MM.1S (cell line): ENCODE measurements around the gene RARG.

Source experiments
- DNase-seq: peaks from one replicate; pipeline ENCODE4 v3.0.0-alpha.2; 2015
- H2AFZ ChIP-seq: fragments of 300-600 bp; sonication (generic); 2 replicates; pipeline ENCODE4 v1.6.0; 2016; ENCODE audit warnings: antibody characterized with exemption, low read length
- H3F3A ChIP-seq: fragments of 300-600 bp; sonication (generic); 2 replicates; pipeline ENCODE4 v1.6.1; 2016; ENCODE audit warnings: mild to moderate bottlenecking, antibody characterized with exemption, low read length, moderate library complexity, mixed read lengths; ENCODE audit not compliant: insufficient read depth
- H3K27ac ChIP-seq: fragments of 300-600 bp; sonication (generic); 2 replicates; pipeline ENCODE4 v1.5.1; 2016; ENCODE audit warnings: mild to moderate bottlenecking, low read length
- H3K27me3 ChIP-seq: fragments of 300-600 bp; sonication (generic); replicated peaks from 2 replicates; pipeline ENCODE4 v1.6.0; 2016; ENCODE audit warnings: low read length; ENCODE audit not compliant: insufficient read depth
- H3K36me3 ChIP-seq: fragments of 300-600 bp; sonication (generic); replicated peaks from 2 replicates; pipeline ENCODE4 v1.6.1; 2016; ENCODE audit warnings: mild to moderate bottlenecking, low read length, mixed read lengths; ENCODE audit not compliant: insufficient read depth
- H3K4me1 ChIP-seq: fragments of 300-600 bp; sonication (generic); 2 replicates; pipeline ENCODE4 v1.6.1; 2016; ENCODE audit warnings: low read length, mixed read lengths
- H3K4me2 ChIP-seq: fragments of 300-600 bp; sonication (generic); 2 replicates; pipeline ENCODE4 v1.6.0; 2016; ENCODE audit warnings: low read depth, low read length
- H3K4me3 ChIP-seq: fragments of 300-600 bp; sonication (generic); 2 replicates; pipeline ENCODE4 v1.5.1; 2016; ENCODE audit warnings: low read length, mixed read lengths
- H3K79me2 ChIP-seq: fragments of 300-600 bp; sonication (generic); 2 replicates; pipeline ENCODE4 v1.6.1; 2016; ENCODE audit warnings: mixed run types, low read length, mixed read lengths
- H3K9ac ChIP-seq: fragments of 300-600 bp; sonication (generic); 2 replicates; pipeline ENCODE4 v1.6.1; 2016; ENCODE audit warnings: low read length, mixed read lengths
- H3K9me2 ChIP-seq: fragments of 300-600 bp; sonication (generic); replicated peaks from 2 replicates; pipeline ENCODE4 v1.6.1; 2016; ENCODE audit warnings: mild to moderate bottlenecking, low read length, mixed read lengths; ENCODE audit not compliant: insufficient read depth
- H3K9me3 ChIP-seq: fragments of 300-600 bp; sonication (generic); replicated peaks from 2 replicates; pipeline ENCODE4 v1.6.1; 2016; ENCODE audit warnings: mild to moderate bottlenecking, low read length, mixed read lengths; ENCODE audit not compliant: insufficient read depth
- H4K20me1 ChIP-seq: fragments of 300-600 bp; sonication (generic); 2 replicates; pipeline ENCODE4 v1.6.1; 2016; ENCODE audit warnings: mild to moderate bottlenecking, low read length, moderate library complexity, mixed read lengths; ENCODE audit not compliant: insufficient read depth
- CTCF ChIP-seq: fragments of 300-600 bp; sonication (generic); IDR thresholded peaks from 2 replicates; pipeline ENCODE4 v1.5.1; 2016; ENCODE audit warnings: antibody characterized with exemption, low read length, mixed read lengths
- EZH2 ChIP-seq: fragments of 300-600 bp; sonication (generic); optimal IDR thresholded peaks from 2 replicates; pipeline ENCODE3; 2017; ENCODE audit warnings: low read depth, mild to moderate bottlenecking, antibody characterized with exemption, low read length, mixed read lengths
- EZH2phosphoT487 ChIP-seq: fragments of 300-600 bp; sonication (generic); IDR thresholded peaks from 2 replicates; pipeline ENCODE4 v1.6.1; 2018; ENCODE audit warnings: antibody characterized with exemption, low read length

The RARG gene

GRCh38 chr12:53245286-53245685 is 13.3 kb upstream of the RARG start:
- H3K9me3 ChIP-seq = no peaks in the 10 kb centered on the region
- no peak overlapping the region for H3K4me3 ChIP-seq
- H2AFZ ChIP-seq = no peak overlapping the region
- no peaks in the 10 kb centered on the region for H3K9me2 ChIP-seq
- no peak overlapping the region for H3K9ac ChIP-seq
- TF ChIP-seq EZH2 (no peak), EZH2phosphoT487 (no peak), CTCF (no peak)
- no peak for DNase-seq
- peaks cover 12% of the 10 kb centered on the region for H3K4me1 ChIP-seq
- H3K27ac ChIP-seq = no peak overlapping the region
- H3F3A ChIP-seq = peaks cover 9% of the 10 kb centered on the region; the same call in 1 of the 2 replicates
- no peaks in the 10 kb centered on the region for H4K20me1 ChIP-seq
- H3K4me2 ChIP-seq = no peak overlapping the region
- H3K27me3 ChIP-seq = no peaks in the 10 kb centered on the region
- H3K79me2 ChIP-seq = no peaks in the 10 kb centered on the region
- H3K36me3 ChIP-seq = no peaks in the 10 kb centered on the region

- no peak for DNase-seq
Observed at GRCh38 chr12:53244337-53244736, 12.3 kb upstream of the RARG start.

GRCh38 chr12:53241623-53242412 is 9.8 kb upstream of the RARG start:
- H3K9ac ChIP-seq = no peak overlapping the region
- TF ChIP-seq EZH2phosphoT487 = no peak
- TF ChIP-seq CTCF = no peak
- TF ChIP-seq EZH2 = no peak
- no peak overlapping the region for H3K4me2 ChIP-seq

More at GRCh38 chr12:53244337-53244736, 12.3 kb upstream of the RARG start:
- Histone ChIP-seq H3K9me3 (no peaks in the 10 kb centered on the region), H3K27ac (no peak overlapping the region), H3F3A (peaks cover 9% of the 10 kb centered on the region; the same call in 1 of the 2 replicates), H3K4me2 (peak overlapping the region; percentile 60), H2AFZ (peak overlapping the region; percentile 54; the same call in 1 of the 2 replicates), H3K79me2 (no peaks in the 10 kb centered on the region), H3K9me2 (no peaks in the 10 kb centered on the region), H3K4me1 (peaks cover 12% of the 10 kb centered on the region), H3K27me3 (no peaks in the 10 kb centered on the region), H3K9ac (no peak overlapping the region), H3K36me3 (no peaks in the 10 kb centered on the region), H4K20me1 (no peaks in the 10 kb centered on the region), H3K4me3 (no peak overlapping the region)
- TF ChIP-seq CTCF = no peak
- no peak for TF ChIP-seq EZH2phosphoT487
- TF ChIP-seq EZH2 = no peak

More at GRCh38 chr12:53241623-53242412, 9.8 kb upstream of the RARG start:
- no peak for DNase-seq
- no peaks in the 10 kb centered on the region for H3K79me2 ChIP-seq
- H3K27me3 ChIP-seq = no peaks in the 10 kb centered on the region
- peaks cover 12% of the 10 kb centered on the region for H3K4me1 ChIP-seq
- no peaks in the 10 kb centered on the region for H3K36me3 ChIP-seq
- no peak overlapping the region for H2AFZ ChIP-seq
- H3K9me3 ChIP-seq = no peaks in the 10 kb centered on the region
- no peaks in the 10 kb centered on the region for H3K9me2 ChIP-seq
- H3K4me3 ChIP-seq = no peak overlapping the region
- H3K27ac ChIP-seq = no peak overlapping the region
- no peaks in the 10 kb centered on the region for H4K20me1 ChIP-seq
- peaks cover 9% of the 10 kb centered on the region; the same call in 1 of the 2 replicates for H3F3A ChIP-seq
